GM12875 (cell line): ENCODE data around the gene HSD17B8.
A peak's percentile ranks its signal among the peaks of the same experiment; 100 is the strongest.

Experiments used
- H3K4me3 ChIP-seq: one replicate; pipeline ENCODE4 v1.5.1; 2011; ENCODE audit warnings: low read depth, low read length, control low read depth
- TF ChIP-seq, protein P1 (sequence below): IDR thresholded peaks from 2 replicates; pipeline ENCODE4 v1.5.1; 2011; ENCODE audit warnings: low read depth, mild to moderate bottlenecking, control low read depth, inconsistent platforms, low read length, moderate library complexity, borderline replicate concordance; ENCODE audit not compliant: insufficient read depth

The HSD17B8 gene

DNA sequence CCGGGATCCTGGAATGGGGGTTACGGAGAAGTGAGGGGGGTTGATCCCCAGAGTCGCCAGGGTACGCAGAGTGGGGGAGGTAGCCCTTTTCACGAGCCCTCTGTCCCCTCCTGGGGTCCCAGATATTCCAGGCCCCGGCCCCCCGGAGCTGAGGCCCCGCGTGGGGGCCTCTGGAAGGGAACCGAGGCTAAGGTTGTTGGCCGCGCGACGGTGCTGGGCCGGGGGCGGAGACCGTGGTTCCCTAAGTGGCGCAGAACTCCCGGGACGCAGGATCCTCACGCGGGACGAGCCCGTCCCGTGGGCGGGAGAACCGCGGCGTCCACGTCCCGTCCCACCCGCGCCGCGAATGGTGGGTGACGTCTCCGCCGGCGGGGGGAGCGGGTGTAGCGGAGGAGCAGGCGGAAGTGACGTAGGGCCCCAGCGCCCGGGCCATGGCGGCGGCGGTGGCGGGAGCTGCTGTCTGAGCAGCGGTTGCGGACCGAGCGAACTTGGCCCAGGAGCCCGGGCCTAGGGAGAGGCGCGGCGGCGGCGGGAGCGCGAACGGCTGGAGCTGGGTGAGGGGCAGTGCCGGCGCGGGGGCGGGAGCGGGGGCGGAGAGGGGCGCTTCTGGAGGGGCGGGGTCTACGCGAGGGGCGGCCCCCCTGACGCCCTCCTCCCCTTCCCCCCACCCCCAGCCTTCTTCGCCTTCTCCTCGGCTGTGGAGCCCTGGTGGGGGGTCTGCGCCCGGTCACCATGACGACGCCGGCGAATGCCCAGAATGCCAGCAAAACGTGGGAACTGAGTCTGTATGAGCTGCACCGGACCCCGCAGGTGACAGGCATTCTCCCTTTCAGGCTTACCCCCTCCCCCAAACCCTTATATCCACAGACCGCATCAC, 3.9 kb downstream of the HSD17B8 start, which contains the start of gene RING1:
Gene RING1, plus strand, starts transcription at position 410 of the 877 bp plus-strand sequence. Its CDS starts 323 bp downstream, at position 733.
- TF ChIP-seq, protein P1, sequence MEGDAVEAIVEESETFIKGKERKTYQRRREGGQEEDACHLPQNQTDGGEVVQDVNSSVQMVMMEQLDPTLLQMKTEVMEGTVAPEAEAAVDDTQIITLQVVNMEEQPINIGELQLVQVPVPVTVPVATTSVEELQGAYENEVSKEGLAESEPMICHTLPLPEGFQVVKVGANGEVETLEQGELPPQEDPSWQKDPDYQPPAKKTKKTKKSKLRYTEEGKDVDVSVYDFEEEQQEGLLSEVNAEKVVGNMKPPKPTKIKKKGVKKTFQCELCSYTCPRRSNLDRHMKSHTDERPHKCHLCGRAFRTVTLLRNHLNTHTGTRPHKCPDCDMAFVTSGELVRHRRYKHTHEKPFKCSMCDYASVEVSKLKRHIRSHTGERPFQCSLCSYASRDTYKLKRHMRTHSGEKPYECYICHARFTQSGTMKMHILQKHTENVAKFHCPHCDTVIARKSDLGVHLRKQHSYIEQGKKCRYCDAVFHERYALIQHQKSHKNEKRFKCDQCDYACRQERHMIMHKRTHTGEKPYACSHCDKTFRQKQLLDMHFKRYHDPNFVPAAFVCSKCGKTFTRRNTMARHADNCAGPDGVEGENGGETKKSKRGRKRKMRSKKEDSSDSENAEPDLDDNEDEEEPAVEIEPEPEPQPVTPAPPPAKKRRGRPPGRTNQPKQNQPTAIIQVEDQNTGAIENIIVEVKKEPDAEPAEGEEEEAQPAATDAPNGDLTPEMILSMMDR = no peak
- H3K4me3 ChIP-seq = peak within 1 kb of the TSS; percentile 75

DNA sequence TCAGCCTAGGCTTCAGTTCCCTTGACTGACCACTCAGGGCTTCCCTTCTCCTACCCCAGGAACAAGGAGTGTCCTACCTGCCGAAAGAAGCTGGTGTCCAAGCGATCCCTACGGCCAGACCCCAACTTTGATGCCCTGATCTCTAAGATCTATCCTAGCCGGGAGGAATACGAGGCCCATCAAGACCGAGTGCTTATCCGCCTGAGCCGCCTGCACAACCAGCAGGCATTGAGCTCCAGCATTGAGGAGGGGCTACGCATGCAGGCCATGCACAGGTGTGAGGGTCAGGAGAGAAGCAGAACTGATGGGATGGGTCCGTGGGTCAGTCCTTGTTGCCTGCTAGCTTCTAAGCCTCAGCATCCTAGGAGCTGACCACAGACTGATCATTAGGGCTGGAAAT, 5.4 kb downstream of the HSD17B8 start:
- TF ChIP-seq, protein P1 = no peak

DNA sequence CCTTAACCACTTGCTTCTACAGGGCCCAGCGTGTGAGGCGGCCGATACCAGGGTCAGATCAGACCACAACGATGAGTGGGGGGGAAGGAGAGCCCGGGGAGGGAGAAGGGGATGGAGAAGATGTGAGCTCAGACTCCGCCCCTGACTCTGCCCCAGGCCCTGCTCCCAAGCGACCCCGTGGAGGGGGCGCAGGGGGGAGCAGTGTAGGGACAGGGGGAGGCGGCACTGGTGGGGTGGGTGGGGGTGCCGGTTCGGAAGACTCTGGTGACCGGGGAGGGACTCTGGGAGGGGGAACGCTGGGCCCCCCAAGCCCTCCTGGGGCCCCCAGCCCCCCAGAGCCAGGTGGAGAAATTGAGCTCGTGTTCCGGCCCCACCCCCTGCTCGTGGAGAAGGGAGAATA, 6.7 kb downstream of the HSD17B8 start:
- H3K4me3 ChIP-seq = no peak overlapping the region
- TF ChIP-seq, protein P1 = no peak

More for the DNA sequence above, 5.4 kb downstream of the HSD17B8 start:
- H3K4me3 ChIP-seq = no peak overlapping the region

DNA sequence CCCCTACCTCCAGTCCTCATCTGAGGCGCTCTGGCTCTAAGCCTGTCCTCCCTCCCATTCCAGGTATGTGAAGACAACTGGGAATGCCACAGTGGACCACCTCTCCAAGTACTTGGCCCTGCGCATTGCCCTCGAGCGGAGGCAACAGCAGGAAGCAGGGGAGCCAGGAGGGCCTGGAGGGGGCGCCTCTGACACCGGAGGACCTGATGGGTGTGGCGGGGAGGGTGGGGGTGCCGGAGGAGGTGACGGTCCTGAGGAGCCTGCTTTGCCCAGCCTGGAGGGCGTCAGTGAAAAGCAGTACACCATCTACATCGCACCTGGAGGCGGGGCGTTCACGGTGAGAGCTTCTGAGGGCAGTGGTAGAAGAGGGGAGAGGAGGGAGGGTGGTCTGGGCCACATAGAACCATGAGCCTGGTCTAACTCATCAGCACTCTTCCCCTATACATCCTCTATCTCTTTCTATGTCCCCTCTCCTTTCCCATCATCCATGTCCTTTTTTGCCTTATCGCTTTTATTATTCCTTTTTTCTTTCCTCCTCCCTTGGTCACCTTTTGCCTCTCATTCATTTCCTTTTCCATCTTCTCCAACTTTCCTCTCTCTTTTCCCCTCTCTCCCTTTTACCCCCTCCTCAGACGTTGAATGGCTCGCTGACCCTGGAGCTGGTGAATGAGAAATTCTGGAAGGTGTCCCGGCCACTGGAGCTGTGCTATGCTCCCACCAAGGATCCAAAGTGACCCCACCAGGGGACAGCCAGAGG, 7.4 kb downstream of the HSD17B8 start:
- no peak overlapping the region for H3K4me3 ChIP-seq
- TF ChIP-seq, protein P1 = no peak

DNA sequence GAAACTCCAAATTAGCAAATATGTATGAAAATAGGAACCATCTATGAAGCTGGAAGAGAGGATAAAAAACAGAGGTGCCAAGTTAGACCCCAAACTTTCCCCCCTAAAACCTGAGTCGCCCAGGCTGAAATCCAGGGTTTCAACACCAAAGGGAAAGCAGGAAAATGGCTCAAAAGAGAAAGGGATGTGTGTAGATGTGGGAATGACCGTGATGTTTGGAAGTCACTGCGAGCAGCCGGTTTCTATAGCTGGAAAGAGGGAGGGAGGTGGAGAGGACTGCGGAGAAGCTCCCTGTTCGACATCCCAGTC, 8.4 kb downstream of the HSD17B8 start:
- no peak overlapping the region for H3K4me3 ChIP-seq

DNA sequence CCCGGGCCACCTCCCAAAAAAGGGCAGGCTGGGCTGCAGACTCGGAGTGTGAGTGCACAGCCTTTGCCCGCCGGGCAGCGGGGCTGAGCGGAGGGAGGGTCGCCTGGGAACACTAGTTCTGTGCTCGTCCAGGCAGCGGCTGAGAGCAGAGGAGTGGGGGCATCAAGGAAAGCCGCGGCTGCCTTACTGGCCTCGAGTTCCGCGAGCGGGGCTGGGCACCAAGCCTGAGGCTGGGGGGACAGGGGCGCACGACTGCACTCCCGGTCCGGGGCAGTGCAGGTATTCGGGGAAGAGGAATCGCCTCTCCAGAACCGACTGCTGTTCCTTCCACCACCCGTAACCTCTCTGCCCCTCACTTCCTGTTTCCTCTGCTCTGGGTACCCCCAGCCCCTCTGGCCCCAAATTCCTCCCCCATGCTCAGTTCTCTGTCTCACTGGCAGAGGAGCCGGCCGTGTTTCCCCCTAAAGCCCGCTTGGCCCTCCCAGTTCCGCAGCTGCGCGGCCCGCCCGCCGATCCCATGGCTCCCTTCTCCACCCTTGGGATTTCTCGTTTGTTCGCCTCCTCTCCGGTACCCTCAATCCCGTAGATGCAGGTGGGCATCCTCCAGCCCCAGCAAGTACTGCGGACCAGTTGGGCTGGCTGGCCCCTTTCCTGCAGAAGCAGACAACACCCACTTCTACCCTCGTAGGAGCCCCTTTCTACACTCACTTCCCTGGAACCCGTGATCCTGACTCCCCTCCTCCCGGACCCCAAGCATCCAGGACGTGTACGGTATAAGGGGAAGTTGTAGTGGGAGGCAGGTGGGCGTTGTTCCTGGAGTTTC, 8.9 kb downstream of the HSD17B8 start:
- TF ChIP-seq, protein P1 = no peak
- no peak overlapping the region for H3K4me3 ChIP-seq

More for the DNA sequence above, 8.4 kb downstream of the HSD17B8 start:
- TF ChIP-seq, protein P1 = no peak
